Lung (tissue), 12 donors: ENCODE measurements around the gene NFASC. TPM values are rescaled to one million over a fixed set of nuclear protein-coding genes. Genes with fewer than 3 reads are reported as not detected.

Experiments
- ATAC-seq: fragments of 200-7000 bp; cut with Tn5 transposase; one replicate; pipeline ENCODE4 v1.9.1; 2020; ENCODE audit warnings: moderate number of reproducible peaks; ENCODE audit not compliant: insufficient read depth, low FRiP score
- DNase-seq, 3 donors: peaks; one replicate each; pipeline ENCODE4 v3.0.0-alpha.2; 2013 to 2017
- H3K27ac ChIP-seq, 2 donors: one replicate each; pipeline ENCODE4 v1.5.1; 2013; ENCODE audit warnings: mild to moderate bottlenecking in 2 of 2, moderate library complexity in 2 of 2, control low read depth in 1 of 2, inconsistent platforms in 1 of 2, low read depth in 1 of 2, low read length in 1 of 2
- H3K27me3 ChIP-seq, 3 donors: one replicate each; pipeline ENCODE4 v1.5.1; 2013; ENCODE audit warnings: low read length in 2 of 3; ENCODE audit not compliant: control insufficient read depth in 3 of 3, insufficient read depth in 3 of 3
- H3K36me3 ChIP-seq, 4 donors: one replicate each; pipeline ENCODE4 v1.5.1; 2013; ENCODE audit warnings: low read length in 4 of 4, mild to moderate bottlenecking in 1 of 4, moderate library complexity in 1 of 4; ENCODE audit not compliant: control insufficient read depth in 4 of 4, insufficient read depth in 4 of 4
- H3K4me1 ChIP-seq, 5 donors: one replicate each; pipeline ENCODE4 v1.5.1; 2013; ENCODE audit warnings: low read length in 5 of 5, mild to moderate bottlenecking in 2 of 5, moderate library complexity in 1 of 5; ENCODE audit not compliant: control insufficient read depth in 5 of 5, insufficient read depth in 5 of 5
- H3K4me3 ChIP-seq: one replicate; pipeline ENCODE4 v1.5.1; 2013; ENCODE audit warnings: mild to moderate bottlenecking, control low read depth, moderate library complexity
- H3K9ac ChIP-seq, 2 donors: one replicate each; pipeline ENCODE4 v1.5.1; 2013; ENCODE audit warnings: low read length in 2 of 2, control low read depth in 1 of 2; ENCODE audit not compliant: insufficient read depth in 1 of 2
- H3K9me3 ChIP-seq, 4 donors: one replicate each; pipeline ENCODE4 v1.5.1; 2013; ENCODE audit warnings: low read length in 3 of 4, mild to moderate bottlenecking in 1 of 4, moderate library complexity in 1 of 4; ENCODE audit not compliant: control insufficient read depth in 4 of 4, insufficient read depth in 3 of 4
- WGBS, 2 donors: extraction: QIAGEN DNeasy Blood & Tissue Kit; methylation state at CpG; one replicate each; pipeline ENCODE4 v1.1.7; 2013; 5-methylcytosine and 5-hydroxymethylcytosine counted together
- polyA plus RNA-seq, 2 donors: library from polyadenylated mRNA; stranded (reverse); fragments of 200-250 nt; gene quantifications; one replicate each; pipeline ENCODE4 v1.2.1, GENCODE V29; 2013
- total RNA-seq, 2 donors: library from RNA; depleted of rRNA in 1 of 2; stranded (reverse); fragments of >200 nt in 1 of 2; gene quantifications; one replicate each; pipeline ENCODE4 v1.2.1, GENCODE V29; 2014 to 2021
- TF ChIP-seq, protein P1 (sequence below): IDR thresholded peaks from 2 replicates; pipeline ENCODE4 v1.5.1; 2012; ENCODE audit warnings: mild to moderate bottlenecking; ENCODE audit errors: control extremely low read depth, extremely low read depth
- donor health status: control.
- donor health status: control.
- donor health status: Bipolar disorder and iron deficiency.
- donor health status: healthy.
- donor health status: DM: yes; HTN: yes; CAD: no.

Gene NFASC
- total and polyA plus RNA-seq, 4 donors: 1.8 to 11.2 (median 3.8) TPM

DNA sequence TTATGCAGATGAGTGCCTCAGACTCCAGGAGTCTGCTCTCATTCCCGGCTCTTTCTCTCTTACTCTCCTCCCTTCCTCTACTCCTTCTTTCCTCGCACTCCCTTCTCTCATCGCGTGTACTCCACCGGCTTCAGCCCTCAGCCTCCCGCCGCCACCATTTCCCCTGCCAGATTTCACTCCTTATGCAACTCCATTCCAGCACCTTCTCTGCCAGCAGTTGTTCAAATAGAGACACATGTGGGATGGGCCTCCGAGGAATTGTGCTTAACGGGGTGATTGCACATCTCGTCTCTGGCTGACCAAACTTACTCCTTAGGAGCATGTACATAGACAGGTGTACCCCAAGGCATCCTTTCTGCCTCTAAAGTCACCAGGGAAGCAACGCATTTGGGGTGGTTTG is 174.5 kb downstream of the NFASC start:
- no peak for DNase-seq
- H3K36me3 ChIP-seq: no peaks in the 10 kb centered on the region
- ATAC-seq: no peak
- peaks cover 16 to 76% (median 41%) of the 10 kb centered on the region in 3 donors for H3K27me3 ChIP-seq
- H3K27ac ChIP-seq: no peak overlapping the region
- peaks cover 0 to 4% (median 0%) of the 10 kb centered on the region in 5 donors for H3K4me1 ChIP-seq
- 26 to 35% methylated on average over 11 of the region's 11 CpGs for WGBS, 2 donors
- H3K9ac ChIP-seq: no peak overlapping the region
- no peak overlapping the region for H3K4me3 ChIP-seq
- no peaks in the 10 kb centered on the region for H3K9me3 ChIP-seq
- TF ChIP-seq, protein P1, sequence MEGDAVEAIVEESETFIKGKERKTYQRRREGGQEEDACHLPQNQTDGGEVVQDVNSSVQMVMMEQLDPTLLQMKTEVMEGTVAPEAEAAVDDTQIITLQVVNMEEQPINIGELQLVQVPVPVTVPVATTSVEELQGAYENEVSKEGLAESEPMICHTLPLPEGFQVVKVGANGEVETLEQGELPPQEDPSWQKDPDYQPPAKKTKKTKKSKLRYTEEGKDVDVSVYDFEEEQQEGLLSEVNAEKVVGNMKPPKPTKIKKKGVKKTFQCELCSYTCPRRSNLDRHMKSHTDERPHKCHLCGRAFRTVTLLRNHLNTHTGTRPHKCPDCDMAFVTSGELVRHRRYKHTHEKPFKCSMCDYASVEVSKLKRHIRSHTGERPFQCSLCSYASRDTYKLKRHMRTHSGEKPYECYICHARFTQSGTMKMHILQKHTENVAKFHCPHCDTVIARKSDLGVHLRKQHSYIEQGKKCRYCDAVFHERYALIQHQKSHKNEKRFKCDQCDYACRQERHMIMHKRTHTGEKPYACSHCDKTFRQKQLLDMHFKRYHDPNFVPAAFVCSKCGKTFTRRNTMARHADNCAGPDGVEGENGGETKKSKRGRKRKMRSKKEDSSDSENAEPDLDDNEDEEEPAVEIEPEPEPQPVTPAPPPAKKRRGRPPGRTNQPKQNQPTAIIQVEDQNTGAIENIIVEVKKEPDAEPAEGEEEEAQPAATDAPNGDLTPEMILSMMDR: no peak

DNA sequence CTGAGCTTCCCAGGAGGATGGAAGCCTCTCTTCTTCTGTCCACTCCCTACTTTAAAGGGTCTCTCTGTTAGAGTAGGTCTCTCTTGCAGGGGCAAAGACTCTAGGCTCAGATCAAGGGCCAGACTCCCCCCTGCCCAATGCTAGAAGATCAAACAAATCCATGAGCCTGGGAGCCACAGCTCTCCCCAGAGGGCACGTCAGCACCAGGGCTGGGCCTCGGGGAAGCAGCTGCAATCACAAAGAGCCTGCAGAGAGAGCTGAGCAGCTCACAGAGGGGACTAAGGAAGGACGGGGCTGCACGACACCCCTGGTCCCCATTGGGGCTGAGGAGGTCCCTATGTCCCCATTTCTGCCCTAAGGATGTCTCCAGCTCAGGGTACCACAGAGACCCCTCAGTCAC is 176.2 kb downstream of the NFASC start:
- H3K4me3 ChIP-seq: no peak overlapping the region
- no peaks in the 10 kb centered on the region for H3K9me3 ChIP-seq
- ATAC-seq (no peak), DNase-seq (no peak)
- no peaks in the 10 kb centered on the region for H3K36me3 ChIP-seq
- WGBS, 2 donors: 41 to 54% methylated on average over 4 of the region's 4 CpGs
- no peak overlapping the region for H3K9ac ChIP-seq
- H3K27me3 ChIP-seq: peaks cover 16 to 64% (median 38%) of the 10 kb centered on the region in 3 donors
- no peak overlapping the region for H3K27ac ChIP-seq
- TF ChIP-seq, protein P1: no peak
- H3K4me1 ChIP-seq: peaks cover 0 to 4% (median 0%) of the 10 kb centered on the region in 5 donors

DNA sequence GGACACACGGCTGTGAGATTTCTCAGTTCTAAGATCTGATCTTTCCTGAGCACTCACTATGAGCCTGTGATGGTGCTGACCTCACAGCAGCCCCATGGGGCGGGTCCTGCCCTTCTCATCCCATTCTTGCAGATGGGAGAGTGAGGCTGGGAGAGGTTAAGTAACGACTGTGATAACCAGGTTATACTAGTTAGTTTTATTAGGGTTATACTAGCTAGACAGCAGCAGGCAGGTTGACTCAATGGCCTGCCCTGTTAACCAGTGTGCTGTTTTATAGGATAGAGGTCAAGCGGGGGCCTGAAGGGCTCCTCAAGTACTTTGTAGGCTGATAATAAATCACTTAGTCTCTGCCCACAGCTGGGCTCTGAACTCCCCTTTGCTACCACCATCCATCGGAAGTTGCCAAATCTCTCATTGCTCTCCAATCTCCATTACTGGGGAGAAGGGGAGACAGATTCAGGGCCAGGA is 177.1 kb downstream of the NFASC start:
- no peak for ATAC-seq
- H3K4me3 ChIP-seq: no peak overlapping the region
- H3K4me1 ChIP-seq: peaks cover 0 to 4% (median 0%) of the 10 kb centered on the region in 5 donors
- DNase-seq: no peak
- no peak overlapping the region for H3K9ac ChIP-seq
- 64 to 82% methylated on average over 5 of the region's 5 CpGs for WGBS, 2 donors
- H3K27me3 ChIP-seq: peaks cover 16 to 56% (median 34%) of the 10 kb centered on the region in 3 donors
- no peaks in the 10 kb centered on the region for H3K36me3 ChIP-seq
- TF ChIP-seq, protein P1: no peak
- H3K9me3 ChIP-seq: no peaks in the 10 kb centered on the region
- no peak overlapping the region for H3K27ac ChIP-seq

DNA sequence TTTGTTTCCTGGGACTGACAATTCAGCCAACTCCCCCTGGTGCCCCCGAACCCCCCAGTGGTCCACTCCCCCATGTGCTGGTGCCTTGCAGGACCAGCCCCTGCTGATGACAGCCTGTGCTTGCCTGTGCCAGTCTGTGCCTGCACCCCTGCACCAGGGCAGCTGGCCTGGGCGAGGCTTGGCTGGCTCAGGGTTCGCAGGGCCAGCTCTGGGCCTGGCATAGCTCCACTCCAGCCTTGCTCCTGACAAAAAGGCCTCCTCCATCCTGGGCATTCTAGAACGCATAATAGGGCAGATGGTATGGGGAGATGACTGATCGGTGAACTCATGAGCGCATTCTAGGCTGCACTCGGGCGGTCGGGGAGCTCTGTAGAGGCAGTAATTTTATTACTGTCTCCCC is 177.7 kb downstream of the NFASC start:
- Histone ChIP-seq H3K4me3 (no peak overlapping the region), H3K36me3 (no peaks in the 10 kb centered on the region), H3K27me3 (peaks cover 12 to 54% (median 36%) of the 10 kb centered on the region in 3 donors), H3K27ac (no peak overlapping the region), H3K9ac (no peak overlapping the region), H3K9me3 (no peaks in the 10 kb centered on the region), H3K4me1 (peaks cover 0 to under 1% (median 0%) of the 10 kb centered on the region in 5 donors)
- 84 to 92% methylated on average over 9 of the region's 9 CpGs for WGBS, 2 donors
- ATAC-seq: no peak
- TF ChIP-seq, protein P1: no peak
- DNase-seq: no peak
